ENCODE measurements around the gene GRIK2.

The GRIK2 gene

DNA sequence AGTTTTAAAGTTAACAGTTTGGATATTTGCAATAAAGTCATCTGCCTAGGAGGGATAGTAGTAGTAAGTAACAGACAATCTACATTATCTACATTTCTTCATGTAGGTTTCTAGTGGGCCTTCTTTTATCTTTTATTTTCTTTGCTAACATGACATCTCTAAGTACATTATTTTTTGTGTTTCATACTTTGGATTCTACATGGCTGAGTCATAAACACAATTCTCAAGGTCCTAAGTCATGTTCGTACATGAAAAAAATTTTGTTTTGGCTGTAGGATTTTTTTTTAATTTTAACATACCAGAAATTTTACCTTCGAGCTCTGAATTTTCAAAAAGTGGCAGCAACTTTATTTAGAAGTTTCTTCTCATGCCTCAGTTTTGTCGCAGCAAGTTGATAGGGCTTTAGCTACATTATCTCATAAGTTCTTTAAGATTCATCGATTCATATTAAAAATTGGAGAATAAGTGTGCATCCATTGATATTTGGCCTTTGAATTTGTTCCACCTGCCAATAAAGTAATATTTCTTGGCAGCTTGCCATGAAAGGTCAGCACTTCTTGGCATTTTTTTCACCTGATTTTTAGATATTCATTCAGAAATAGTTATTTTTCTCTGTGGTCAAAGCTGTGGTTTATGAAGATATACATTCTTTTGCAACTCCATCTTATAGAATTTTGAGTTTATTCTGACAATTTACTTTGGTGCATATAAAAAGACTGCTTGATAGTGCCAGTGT lies 146.2 kb downstream of the GRIK2 start:
- no peak for DNase-seq (ENCODE audit: low spot score)

DNA sequence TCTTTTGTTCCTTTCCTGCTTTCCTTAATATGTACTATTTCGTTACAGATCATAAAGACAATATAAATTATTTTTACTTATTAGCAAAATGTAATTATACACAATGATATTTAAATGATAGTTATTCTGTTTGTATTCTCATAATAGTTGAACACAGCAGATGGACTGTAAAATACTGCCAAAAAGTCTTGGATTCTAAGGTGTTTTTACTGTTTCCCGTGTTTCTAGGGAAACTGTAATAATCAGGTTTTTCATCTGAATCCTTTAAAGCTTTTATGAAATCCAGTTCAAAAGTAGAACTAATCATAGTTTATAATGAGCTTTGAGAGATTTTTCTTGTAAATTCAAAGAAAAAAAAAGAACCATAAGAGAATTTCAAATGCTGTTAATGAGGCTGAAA lies 148.4 kb downstream of the GRIK2 start:
- no peak for DNase-seq (ENCODE audit: low spot score)

DNA sequence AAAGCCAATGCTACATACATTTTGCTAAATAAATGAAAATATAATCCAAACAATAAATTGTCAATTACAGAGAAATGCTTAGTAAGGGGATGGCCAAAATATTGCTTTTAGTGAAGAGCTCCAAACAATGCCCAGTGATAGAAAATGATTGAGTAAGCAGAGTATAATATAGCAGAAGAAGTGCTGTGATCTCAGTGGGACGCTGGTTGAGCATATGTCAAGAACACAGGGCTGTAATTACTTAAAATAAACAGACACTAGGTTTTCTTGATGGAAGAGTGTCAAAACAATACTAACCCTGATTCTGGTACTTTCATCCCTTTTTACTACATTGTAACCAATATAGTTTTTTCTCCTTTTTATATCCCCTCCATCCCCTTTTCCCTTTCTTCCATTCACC lies 150.3 kb downstream of the GRIK2 start:
- no peak for DNase-seq (ENCODE audit: low spot score)

- DNase-seq (ENCODE audit: low spot score): no peak
Observed at GRCh38 chr6:101544286-101544685, 150.8 kb downstream of the GRIK2 start.

- no peak for DNase-seq (ENCODE audit: low spot score)
Observed at GRCh38 chr6:101545191-101545590, 151.7 kb downstream of the GRIK2 start.

GRCh38 chr6:101550451-101550850 lies 156.9 kb downstream of the GRIK2 start:
- DNase-seq (ENCODE audit: low spot score): no peak

GRCh38 chr6:101554231-101554630 lies 160.7 kb downstream of the GRIK2 start:
- no peak for DNase-seq (ENCODE audit: low spot score)

DNA sequence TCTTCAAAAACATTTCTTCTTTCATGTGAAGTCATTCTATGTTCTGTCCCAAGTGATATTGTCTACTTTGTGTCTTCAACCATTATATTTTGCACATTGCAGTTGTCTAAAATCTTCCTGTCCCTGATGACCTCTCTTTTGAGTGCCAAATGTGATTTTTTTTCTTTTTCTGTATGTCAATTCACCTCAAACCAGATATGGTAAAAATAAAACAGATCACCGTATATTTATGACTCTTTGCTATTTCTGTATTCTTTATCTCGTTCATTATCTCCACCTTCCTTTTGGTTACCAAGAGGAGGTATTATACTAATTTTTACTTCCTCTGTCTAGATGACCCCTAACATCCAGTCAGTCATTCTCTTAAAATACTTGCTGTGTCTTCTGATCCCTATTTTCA lies 165.2 kb downstream of the GRIK2 start:
- DNase-seq (ENCODE audit: low spot score): no peak

GRCh38 chr6:101572627-101573026 lies 179.1 kb downstream of the GRIK2 start:
- no peak for DNase-seq (ENCODE audit: low spot score)

- no peak for DNase-seq (ENCODE audit: low spot score)
Observed at GRCh38 chr6:101577091-101577490, 183.6 kb downstream of the GRIK2 start.

GRCh38 chr6:101578306-101578705 lies 184.8 kb downstream of the GRIK2 start:
- DNase-seq (ENCODE audit: low spot score): no peak

DNA sequence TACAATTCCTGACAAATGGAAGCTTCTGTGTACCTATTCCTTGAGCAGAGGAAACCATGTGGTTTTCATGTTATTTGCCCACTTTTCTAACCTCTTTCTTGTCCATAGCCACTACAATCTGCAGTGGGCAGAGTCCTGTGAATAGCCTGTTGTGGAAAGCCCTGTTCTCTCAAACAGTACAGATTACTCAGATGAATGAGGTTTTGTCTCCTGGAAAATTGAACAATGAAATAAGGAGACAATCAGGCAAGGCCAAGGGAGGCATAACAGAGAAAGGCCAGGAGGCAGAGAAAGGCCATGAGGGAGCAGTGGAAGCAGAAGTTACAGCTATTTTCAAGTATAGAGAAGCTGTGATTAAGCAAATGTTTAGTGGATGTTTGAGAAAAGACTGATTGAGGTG lies 189.3 kb downstream of the GRIK2 start:
- DNase-seq (ENCODE audit: low spot score): no peak

DNA sequence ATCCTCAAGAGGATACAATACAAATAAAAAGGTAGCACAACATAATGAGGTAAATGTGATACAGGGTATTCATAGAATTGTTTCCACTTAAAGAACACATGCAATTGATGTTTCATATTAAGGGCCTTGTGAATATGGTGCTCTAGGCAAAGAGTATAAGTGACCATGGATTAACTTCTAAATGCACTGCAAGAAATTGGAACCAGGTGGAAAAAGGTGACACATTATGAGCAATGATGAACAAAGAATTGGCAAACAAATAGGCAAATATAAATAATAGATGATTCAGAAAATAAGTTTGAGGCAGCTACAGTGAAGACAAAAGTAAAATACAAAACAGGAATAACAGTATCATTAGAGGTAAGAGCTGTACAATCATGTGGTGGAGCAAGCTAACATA lies 192.0 kb downstream of the GRIK2 start:
- no peak for DNase-seq (ENCODE audit: low spot score)

DNA sequence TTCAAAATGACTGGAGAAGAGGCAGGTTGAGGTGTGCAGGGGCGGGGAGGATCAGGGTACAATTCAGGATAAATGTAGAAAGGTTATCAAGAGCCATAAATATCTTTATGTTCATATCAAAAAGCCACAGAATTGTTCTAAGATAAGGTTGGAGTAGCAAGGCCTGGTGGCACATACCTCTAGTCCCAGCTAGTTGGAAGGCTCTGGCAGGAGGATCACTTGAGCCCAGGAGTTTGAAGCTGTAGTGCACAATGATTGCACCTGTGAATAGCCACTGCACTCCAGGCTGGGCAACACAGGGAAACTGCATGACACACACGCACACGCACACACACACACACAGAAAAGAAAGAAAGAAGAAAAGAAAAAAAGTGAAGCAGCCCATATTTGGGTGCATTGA lies 194.8 kb downstream of the GRIK2 start:
- DNase-seq (ENCODE audit: low spot score): no peak

- DNase-seq (ENCODE audit: low spot score): no peak
Observed at GRCh38 chr6:101595276-101595675, 201.8 kb downstream of the GRIK2 start.

GRCh38 chr6:101597693-101598092 lies 204.2 kb downstream of the GRIK2 start:
- no peak for DNase-seq (ENCODE audit: low spot score)

DNA sequence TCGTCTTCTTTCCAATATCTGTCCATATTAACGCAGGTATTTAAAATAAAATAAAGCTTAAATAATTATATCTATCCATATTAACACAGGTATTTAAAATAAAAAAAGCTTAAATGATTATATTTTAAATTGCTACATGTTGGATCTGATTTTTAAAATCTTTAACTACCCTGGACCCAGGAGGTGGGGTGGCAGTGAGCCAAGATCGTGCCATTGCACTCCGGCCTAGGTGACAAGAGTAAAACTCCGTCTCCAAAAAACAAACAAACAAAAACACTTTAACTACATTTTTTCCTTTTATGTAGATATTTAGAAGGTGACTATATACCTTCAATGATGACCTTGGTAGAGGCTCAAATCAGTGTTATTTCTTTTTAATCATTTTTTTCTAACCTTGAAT lies 211.9 kb downstream of the GRIK2 start:
- no peak for DNase-seq (ENCODE audit: low spot score)

DNA sequence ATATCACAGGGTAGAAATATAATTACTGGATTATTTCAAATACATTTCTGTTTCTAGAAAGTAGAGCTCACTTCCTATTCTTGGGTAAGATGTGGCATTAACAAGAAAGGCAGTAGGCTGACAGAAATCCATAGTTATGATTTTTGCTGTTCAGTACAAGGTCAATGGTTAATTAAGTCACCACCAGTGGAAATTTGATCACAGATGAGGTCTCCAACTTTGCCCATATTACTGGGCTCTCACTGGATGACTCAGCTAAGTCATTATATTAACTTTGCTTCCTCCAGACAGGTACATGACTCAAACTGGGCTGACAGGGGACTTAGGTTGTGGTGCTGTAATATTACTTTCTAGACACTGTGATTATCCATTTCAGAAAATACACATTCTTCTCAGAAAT lies 212.4 kb downstream of the GRIK2 start:
- no peak for DNase-seq (ENCODE audit: low spot score)

GRCh38 chr6:101607111-101607690 lies 213.7 kb downstream of the GRIK2 start:
- DNase-seq (ENCODE audit: low spot score): no peak

- DNase-seq (ENCODE audit: low spot score): no peak
Observed at GRCh38 chr6:101608703-101609102, 215.2 kb downstream of the GRIK2 start.

DNA sequence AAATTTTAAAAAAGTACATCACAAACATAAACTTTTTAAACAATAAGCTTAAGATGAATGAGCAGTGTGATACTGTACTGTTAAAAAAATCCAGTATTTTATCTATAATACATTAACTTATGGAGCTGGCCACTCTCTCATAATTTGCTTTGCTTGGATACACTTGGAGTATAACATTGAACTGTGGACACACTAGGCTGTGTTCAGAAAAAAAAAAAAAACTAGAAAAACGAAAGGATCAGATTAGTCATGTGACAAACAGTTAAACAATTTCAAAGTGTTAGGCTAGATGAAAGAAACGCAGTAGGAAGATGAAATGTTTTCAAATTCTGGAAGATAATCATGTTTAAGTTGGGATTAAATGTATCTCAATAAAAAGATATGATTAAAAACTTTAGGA lies 220.0 kb downstream of the GRIK2 start:
- DNase-seq (ENCODE audit: low spot score): no peak

- DNase-seq (ENCODE audit: low spot score): no peak
Observed at GRCh38 chr6:101614774-101615173, 221.3 kb downstream of the GRIK2 start.

DNA sequence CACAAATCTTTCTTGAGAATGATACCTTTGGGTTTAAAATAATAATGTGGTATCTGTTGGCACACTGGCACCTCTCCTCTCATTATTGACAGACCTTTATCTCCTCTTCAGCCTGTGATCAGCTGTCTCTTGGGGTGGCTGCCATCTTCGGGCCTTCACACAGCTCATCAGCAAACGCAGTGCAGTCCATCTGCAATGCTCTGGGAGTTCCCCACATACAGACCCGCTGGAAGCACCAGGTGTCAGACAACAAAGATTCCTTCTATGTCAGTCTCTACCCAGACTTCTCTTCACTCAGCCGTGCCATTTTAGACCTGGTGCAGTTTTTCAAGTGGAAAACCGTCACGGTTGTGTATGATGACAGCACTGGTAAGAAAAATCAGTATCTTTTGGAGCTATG lies 232.8 kb downstream of the GRIK2 start:
- DNase-seq (ENCODE audit: low spot score): no peak

DNA sequence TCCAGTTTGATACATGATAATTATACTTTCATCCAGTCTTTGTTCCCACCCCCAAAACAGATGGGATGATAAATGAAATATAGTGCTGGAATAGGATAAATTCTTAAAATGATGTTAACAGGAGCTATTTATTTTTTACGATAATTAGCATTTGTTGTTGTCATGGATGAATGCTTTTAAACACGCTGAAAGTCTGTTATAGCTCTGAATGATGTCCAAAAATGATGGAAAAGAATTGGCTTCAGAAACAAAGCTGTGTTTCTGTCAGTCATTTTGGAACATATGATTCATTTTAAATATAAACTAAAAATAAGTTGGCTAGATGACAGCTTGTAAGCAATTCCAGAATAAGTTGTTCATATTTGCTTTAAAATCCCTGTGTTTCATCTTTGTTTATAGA lies 237.4 kb downstream of the GRIK2 start:
- DNase-seq (ENCODE audit: low spot score): no peak
